SIG-M5 treated with dmso at 0.1 percent for 504 hours (cell line): ENCODE measurements around the gene GLP2R.

Experiments used
- DNase-seq: peaks from one replicate; lab custom pipeline; 2025; ENCODE audit not compliant: unreplicated experiment; lab: John Stamatoyannopoulos, UW

The GLP2R gene

GRCh38 chr17:9811537-9811936 is 14.2 kb upstream of the GLP2R start:
- no peak for DNase-seq

GRCh38 chr17:9813166-9813565 is 12.6 kb upstream of the GLP2R start:
- no peak for DNase-seq

- DNase-seq, result no peak
These were observed 11.3 kb upstream of the GLP2R start for GRCh38 chr17:9814337-9814945.

GRCh38 chr17:9816472-9816871 is 9.3 kb upstream of the GLP2R start:
- no peak for DNase-seq

- DNase-seq, result peak; percentile 33
These were observed 8.6 kb upstream of the GLP2R start for GRCh38 chr17:9817086-9817485.

- no peak for DNase-seq
These were observed 7.0 kb upstream of the GLP2R start for GRCh38 chr17:9818760-9819159.

GRCh38 chr17:9820448-9820847 is 5.3 kb upstream of the GLP2R start:
- DNase-seq, result no peak

- no peak for DNase-seq
These were observed 3.8 kb upstream of the GLP2R start, which contains the start of gene GSG1L2 for GRCh38 chr17:9821921-9822320. GSG1L2 (minus strand) TSS chr17:9822079; CDS start chr17:9822071, 8 bp downstream.

GRCh38 chr17:9824094-9824493 is 1.6 kb upstream of the GLP2R start:
- no peak for DNase-seq

- DNase-seq, result no peak
These were observed 856 bp upstream of the GLP2R start for GRCh38 chr17:9824797-9825338.

GRCh38 chr17:9828296-9829295 is 2.9 kb downstream of the GLP2R start:
- no peak for DNase-seq

GRCh38 chr17:9829343-9829742 is 3.6 kb downstream of the GLP2R start:
- DNase-seq, result no peak

GRCh38 chr17:9830711-9831110 is 5.0 kb downstream of the GLP2R start:
- no peak for DNase-seq

GRCh38 chr17:9833922-9834321 is 8.2 kb downstream of the GLP2R start:
- DNase-seq, result no peak

- DNase-seq, result no peak
These were observed 12.1 kb downstream of the GLP2R start for GRCh38 chr17:9837551-9838471.

GRCh38 chr17:9839433-9839832 is 13.7 kb downstream of the GLP2R start:
- no peak for DNase-seq

- no peak for DNase-seq
These were observed 16.5 kb downstream of the GLP2R start for GRCh38 chr17:9842057-9842758.

GRCh38 chr17:9843152-9844010 is 17.7 kb downstream of the GLP2R start:
- no peak for DNase-seq

- DNase-seq, result no peak
These were observed 18.4 kb downstream of the GLP2R start for GRCh38 chr17:9844153-9844552.
